Colonic mucosa (tissue), 4 donors: ENCODE data around the gene GALNT18. TPM values are rescaled to one million over a fixed set of nuclear protein-coding genes. Genes with fewer than 3 reads are reported as not detected.

Source experiments
- DNase-seq: peaks from one replicate; pipeline ENCODE4 v3.0.0-alpha.2; 2020
- H3K27ac ChIP-seq: fragments of 200-600 bp; one replicate; pipeline ENCODE4 v1.8.0; 2021
- H3K27me3 ChIP-seq: fragments of 200-600 bp; one replicate; pipeline ENCODE4 v1.8.0; 2021
- H3K36me3 ChIP-seq: fragments of 200-600 bp; one replicate; pipeline ENCODE4 v1.8.0; 2021
- H3K4me1 ChIP-seq: fragments of 200-600 bp; one replicate; pipeline ENCODE4 v1.8.0; 2021; ENCODE audit warnings: mild to moderate bottlenecking
- H3K4me3 ChIP-seq: fragments of 200-600 bp; one replicate; pipeline ENCODE4 v1.8.0; 2021
- H3K9ac ChIP-seq, 2 donors: one replicate each; pipeline ENCODE4 v1.7.0; 2013; ENCODE audit warnings: control low read depth in 2 of 2, low read depth in 2 of 2, low read length in 2 of 2
- H3K9me3 ChIP-seq: fragments of 200-600 bp; one replicate; pipeline ENCODE4 v1.8.0; 2021
- CTCF ChIP-seq: fragments of 200-600 bp; IDR thresholded peaks from one replicate; pipeline ENCODE4 v1.8.0; 2022; ENCODE audit warnings: antibody characterized with exemption, mild to moderate bottlenecking
- intact Hi-C: fragments of 100-400 bp; cut with DNase I; formaldehyde crosslinking; loops from one replicate; pipeline ENCODE4 v1.14.1; 2022
- total RNA-seq, 2 donors: library from RNA; stranded (reverse); fragmentation: NEBNext Ultra II Directional in 1 of 2; extraction: Animal tissue kit (Norgen Biotek cat#: 25700) in 1 of 2; gene quantifications; one replicate each; pipeline ENCODE4 v1.2.1, GENCODE V29; 2021
- donor health status: healthy.
- donor health status: DM: no; HTN: no; CAD: no.
- donor health status: DM: no; HTN: no; CAD: no.

Gene GALNT18
- total RNA-seq, 2 donors from 2014 or later: 3.6 to 8.3 TPM

- TF ChIP-seq CTCF: no peak
- H3K4me1 ChIP-seq: no peaks in the 10 kb centered on the region
- H3K9me3 ChIP-seq: no peaks in the 10 kb centered on the region
- no peak for DNase-seq
- no peak overlapping the region for H3K4me3 ChIP-seq
- H3K27me3 ChIP-seq: no peaks in the 10 kb centered on the region
- no peaks in the 10 kb centered on the region for H3K36me3 ChIP-seq
- intact Hi-C loops: no loop called here
- H3K9ac ChIP-seq: no peak overlapping the region
- H3K27ac ChIP-seq: no peak overlapping the region
Measured at GRCh38 chr11:11534981-11535380, 86.8 kb downstream of the GALNT18 start.

DNA sequence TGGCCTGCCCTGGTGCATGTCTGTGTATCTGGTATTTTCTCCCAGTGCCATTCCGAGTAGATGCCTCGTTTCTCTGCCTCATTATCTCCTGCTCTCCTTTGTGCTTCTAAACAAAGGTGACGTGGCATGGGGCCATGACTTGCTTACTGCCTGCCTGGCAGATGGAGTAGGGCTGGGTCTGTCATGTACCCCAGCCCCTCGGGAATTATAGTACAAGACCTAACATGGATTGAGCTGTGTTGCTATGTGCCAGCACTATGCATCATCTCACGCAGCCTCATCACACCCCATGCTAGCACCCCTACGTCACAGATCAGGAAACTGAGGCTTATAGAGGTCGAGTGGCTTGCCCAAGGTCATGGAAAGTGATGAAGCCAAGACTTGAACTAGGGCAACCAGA lies 88.1 kb downstream of the GALNT18 start:
- Histone ChIP-seq H3K27ac (no peak overlapping the region), H3K27me3 (no peaks in the 10 kb centered on the region), H3K9ac (no peak overlapping the region), H3K4me3 (no peak overlapping the region), H3K36me3 (no peaks in the 10 kb centered on the region), H3K4me1 (no peaks in the 10 kb centered on the region), H3K9me3 (no peaks in the 10 kb centered on the region)
- no peak for TF ChIP-seq CTCF
- intact Hi-C loops: no loop called here
- no peak for DNase-seq

DNA sequence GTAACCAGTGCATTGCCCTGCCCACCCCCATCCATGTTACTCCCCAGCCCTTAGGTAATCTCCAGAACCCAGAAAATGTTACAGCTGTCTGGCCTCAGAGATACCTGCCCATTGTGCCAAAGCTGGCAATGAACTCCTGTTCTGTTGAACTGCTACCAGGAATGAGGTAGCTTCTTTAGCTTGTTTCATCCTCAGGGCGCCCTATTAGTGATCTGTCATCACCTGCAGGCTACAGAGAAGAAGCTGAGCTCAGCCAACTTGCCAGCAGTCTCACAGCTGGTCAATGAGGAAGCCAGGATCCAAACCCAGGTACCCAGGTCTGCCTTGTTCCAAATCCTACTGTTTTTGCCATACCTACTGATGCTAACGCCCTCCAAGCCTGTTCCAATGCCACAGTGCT lies 88.7 kb downstream of the GALNT18 start:
- H3K9ac ChIP-seq: no peak overlapping the region
- no peak for TF ChIP-seq CTCF
- no peaks in the 10 kb centered on the region for H3K9me3 ChIP-seq
- no peaks in the 10 kb centered on the region for H3K36me3 ChIP-seq
- intact Hi-C loops: no loop called here
- no peak for DNase-seq
- H3K27ac ChIP-seq: no peak overlapping the region
- no peak overlapping the region for H3K4me3 ChIP-seq
- H3K27me3 ChIP-seq: no peaks in the 10 kb centered on the region
- no peaks in the 10 kb centered on the region for H3K4me1 ChIP-seq

GRCh38 chr11:11532574-11532973 lies 89.2 kb downstream of the GALNT18 start:
- no peak for TF ChIP-seq CTCF
- no peak for DNase-seq
- no peaks in the 10 kb centered on the region for H3K36me3 ChIP-seq
- H3K27ac ChIP-seq: no peak overlapping the region
- H3K27me3 ChIP-seq: no peaks in the 10 kb centered on the region
- no peaks in the 10 kb centered on the region for H3K9me3 ChIP-seq
- H3K9ac ChIP-seq: no peak overlapping the region
- H3K4me3 ChIP-seq: no peak overlapping the region
- intact Hi-C loops: no loop called here
- no peaks in the 10 kb centered on the region for H3K4me1 ChIP-seq

DNA sequence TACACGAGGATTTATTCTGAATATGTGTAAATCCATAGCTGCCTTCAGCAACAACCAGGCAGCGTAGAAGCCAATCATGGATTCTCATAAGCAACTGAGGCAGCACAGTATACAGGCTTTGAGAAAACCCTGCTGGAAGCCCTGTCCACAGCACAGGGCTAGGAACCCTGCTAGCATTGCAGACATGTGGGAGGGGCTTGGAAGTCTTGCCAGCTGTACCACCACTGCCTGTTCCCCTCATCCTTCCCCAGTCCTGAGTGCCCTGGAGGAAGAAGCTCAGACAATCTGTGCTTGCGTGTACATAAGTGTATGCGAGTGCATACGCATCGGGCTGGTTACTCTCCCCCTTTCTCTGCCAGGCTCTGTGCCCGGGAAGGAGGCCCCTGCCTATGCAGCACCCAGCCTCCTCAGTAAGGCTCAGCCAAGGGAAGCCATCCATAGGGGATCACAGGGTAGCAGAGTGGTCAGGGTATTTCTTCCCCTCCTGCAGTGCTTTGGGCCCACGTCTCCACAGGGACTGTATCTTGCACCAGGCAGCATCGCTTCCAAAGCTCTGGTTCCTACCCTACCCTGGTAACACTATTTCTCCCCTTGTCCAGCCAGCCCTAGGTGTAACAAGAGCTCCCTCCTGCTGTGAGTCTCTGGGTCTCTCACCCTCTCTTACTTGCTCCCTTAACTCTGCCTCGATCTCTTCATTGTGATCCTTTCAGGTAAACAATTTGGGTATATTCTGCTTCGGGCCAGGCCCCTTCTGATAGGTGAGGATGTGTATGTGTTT lies 90.5 kb downstream of the GALNT18 start:
- Histone ChIP-seq H3K27ac (no peak overlapping the region), H3K36me3 (no peaks in the 10 kb centered on the region), H3K4me3 (no peak overlapping the region), H3K27me3 (no peaks in the 10 kb centered on the region), H3K4me1 (no peaks in the 10 kb centered on the region), H3K9me3 (no peaks in the 10 kb centered on the region), H3K9ac (no peak overlapping the region)
- TF ChIP-seq CTCF: no peak
- no peak for DNase-seq
- intact Hi-C loops: no loop called here
